Mucosa of descending colon (tissue), 3 donors: Measurements from ENCODE around the gene RFX7. TPM values are rescaled to one million over a fixed set of nuclear protein-coding genes. Genes with fewer than 3 reads are reported as not detected.

ENCODE experiments used
- ATAC-seq: fragments of 200-7000 bp; cut with Tn5 transposase; one replicate; pipeline ENCODE4 v1.9.1; 2020; ENCODE audit warnings: mild to moderate bottlenecking, moderate library complexity
- DNase-seq, 3 donors: peaks; one replicate each; pipeline ENCODE4 v3.0.0-alpha.2; 2020
- H3K36me3 ChIP-seq: fragments of 200-600 bp; one replicate; pipeline ENCODE4 v1.8.0; 2021; ENCODE audit warnings: low read depth, mild to moderate bottlenecking
- H3K4me1 ChIP-seq: fragments of 200-600 bp; one replicate; pipeline ENCODE4 v1.8.0; 2021; ENCODE audit warnings: low read depth, mild to moderate bottlenecking
- H3K4me3 ChIP-seq: fragments of 200-600 bp; one replicate; pipeline ENCODE4 v1.8.0; 2021; ENCODE audit warnings: mild to moderate bottlenecking
- H3K9me3 ChIP-seq: fragments of 200-600 bp; one replicate; pipeline ENCODE4 v1.8.0; 2021; ENCODE audit warnings: mild to moderate bottlenecking
- CTCF ChIP-seq: fragments of 200-600 bp; IDR thresholded peaks from one replicate; pipeline ENCODE4 v1.8.0; 2022; ENCODE audit warnings: antibody characterized with exemption, mild to moderate bottlenecking
- intact Hi-C, 2 donors: fragments of 100-400 bp; cut with DNase I in 1 of 2; cut with micrococcal nuclease in 1 of 2; formaldehyde crosslinking; loops; one replicate each; pipeline versions ENCODE4 v1.11.0 to v1.11.1; 2022; cut with DNase I, micrococcal nuclease
- long read RNA-seq, 2 donors: library from polyadenylated mRNA; unstranded; transcript quantifications; one replicate each; pipeline ENCODE4 v2.0.0, GENCODE V29; 2019 to 2021
- total RNA-seq, 3 donors: library from RNA; stranded (reverse); fragmentation: NEBNext Ultra II Directional in 2 of 3; extraction: Animal tissue kit (Norgen Biotek cat#: 25700) in 2 of 3; gene quantifications; one replicate each; pipeline versions ENCODE4 v1.2.1 to v1.2.4, GENCODE V29; 2021 to 2023
- donor health status: DM: no; HTN: no; CAD: no; lungs with moderate emphysema.
- donor health status: DM: no; HTN: no; CAD: no.
- donor health status: DM: no; HTN: yes; CAD: no.

Gene RFX7
- total RNA-seq = 10 to 100 TPM; 12.0 to 12.9 (median 12.1) TPM
- long read RNA-seq, donor 1, partial matches to known transcripts = 0 of 3 reads
- long read RNA-seq, donor 1, other reads (novel, unspliced or antisense) = 3 of 3 reads
- long read RNA-seq, donor 2, partial matches to known transcripts = 0 of 1 reads
- long read RNA-seq, donor 2, other reads (novel, unspliced or antisense) = 1 of 1 reads

GRCh38 chr15:56243163-56244037 lies at the start of gene RFX7:
Gene RFX7 (minus strand): TSS chr15:56243879. CDS start chr15:56243285, 594 bp downstream.
- no peaks in the 10 kb centered on the region for H3K36me3 ChIP-seq
- peaks cover 10% of the 10 kb centered on the region for H3K4me1 ChIP-seq
- no peaks in the 10 kb centered on the region for H3K9me3 ChIP-seq
- intact Hi-C loops = loop anchor here in 1 of 2 donors (10.0 kb wide), 1 partner anchor 181 kb away; no protein-coding TSS in a partner anchor
- H3K4me3 ChIP-seq = peak within 1 kb of the TSS; percentile 65
- DNase-seq (peak; percentile 79 to 87 (median 84)), ATAC-seq (peak; percentile 74)
- TF ChIP-seq CTCF = no peak

DNA sequence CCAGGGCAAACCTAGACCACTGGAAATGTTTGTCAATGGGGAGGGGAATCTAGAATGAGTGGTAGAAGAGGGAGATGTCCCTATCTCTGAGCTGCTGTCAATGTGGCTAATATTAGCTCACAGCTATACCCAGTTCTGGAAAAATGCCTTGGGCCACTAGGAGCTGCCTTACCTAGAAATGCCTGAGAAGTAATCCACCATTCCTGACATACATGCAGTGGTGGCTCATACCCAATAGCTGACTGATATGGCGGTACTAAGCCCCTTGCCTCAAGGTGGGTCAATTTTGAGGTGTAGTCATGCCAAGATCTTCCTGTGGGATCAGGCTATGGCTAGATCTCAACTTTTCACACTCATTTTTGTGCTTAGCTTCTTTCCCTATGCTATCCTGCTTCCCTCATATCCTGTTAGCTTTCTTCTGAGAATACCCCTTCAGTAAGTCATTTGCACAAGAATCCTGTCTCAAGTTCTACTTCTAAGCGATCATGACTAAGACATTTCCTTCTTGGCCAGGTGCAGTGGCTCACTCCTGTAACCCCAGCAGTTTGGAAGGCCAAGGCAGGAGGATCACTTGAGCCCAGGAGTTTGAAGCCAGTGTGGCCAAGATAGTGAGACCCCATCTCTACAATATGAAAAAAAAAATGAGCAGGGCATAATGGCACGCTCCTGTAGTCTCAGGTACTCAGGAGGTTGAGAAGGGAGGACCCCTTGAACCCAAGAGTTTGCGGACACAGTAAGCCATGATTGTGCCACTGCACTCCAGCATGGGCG lies 49.1 kb upstream of the RFX7 start:
- H3K4me3 ChIP-seq = no peak overlapping the region
- H3K9me3 ChIP-seq = no peaks in the 10 kb centered on the region
- no peak for ATAC-seq
- no peak for DNase-seq
- TF ChIP-seq CTCF = no peak
- no peaks in the 10 kb centered on the region for H3K4me1 ChIP-seq
- no peaks in the 10 kb centered on the region for H3K36me3 ChIP-seq
- intact Hi-C loops = no loop called here

DNA sequence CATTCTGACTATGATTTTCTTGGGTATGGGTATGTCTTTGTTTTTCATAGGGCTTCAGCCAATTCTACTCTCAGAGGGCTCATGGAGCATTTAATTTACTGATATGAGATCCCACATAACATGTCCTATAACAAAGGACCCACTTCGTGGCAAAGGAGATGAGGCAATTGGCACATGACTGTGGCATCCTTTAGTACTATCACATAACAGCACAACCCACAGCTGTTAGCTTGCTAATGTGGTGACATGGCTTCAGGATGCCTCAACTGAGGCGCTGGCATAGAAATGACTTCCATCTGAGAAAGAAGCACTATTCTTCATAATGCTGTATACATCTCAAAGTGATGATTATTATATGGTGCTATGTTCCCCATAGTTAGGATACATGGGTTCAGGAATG lies 48.1 kb upstream of the RFX7 start:
- no peak for DNase-seq
- Histone ChIP-seq H3K9me3 (no peaks in the 10 kb centered on the region), H3K4me1 (no peaks in the 10 kb centered on the region), H3K36me3 (no peaks in the 10 kb centered on the region), H3K4me3 (no peak overlapping the region)
- no peak for TF ChIP-seq CTCF
- intact Hi-C loops = no loop called here
- no peak for ATAC-seq

- Histone ChIP-seq H3K9me3 (no peaks in the 10 kb centered on the region), H3K36me3 (no peaks in the 10 kb centered on the region), H3K4me1 (no peaks in the 10 kb centered on the region), H3K4me3 (no peak overlapping the region)
- intact Hi-C loops = no loop called here
- DNase-seq = peak in 1 of 3 donors; percentile 17
- no peak for ATAC-seq
- TF ChIP-seq CTCF = no peak
Observed at GRCh38 chr15:56286213-56286612, 42.5 kb upstream of the RFX7 start.

GRCh38 chr15:56281145-56281544 lies 37.5 kb upstream of the RFX7 start:
- H3K36me3 ChIP-seq = no peaks in the 10 kb centered on the region
- no peak overlapping the region for H3K4me3 ChIP-seq
- H3K9me3 ChIP-seq = no peaks in the 10 kb centered on the region
- DNase-seq = no peak
- intact Hi-C loops = no loop called here
- no peaks in the 10 kb centered on the region for H3K4me1 ChIP-seq
- no peak for ATAC-seq
- no peak for TF ChIP-seq CTCF
